ENCODE results near the gene HCAR1.
A peak's percentile ranks its signal among the peaks of the same experiment; 100 is the strongest.
"Not testable (repeated sequence)": the region's sequence is repeated elsewhere in the genome, so short reads cannot be mapped to it uniquely, and the experiment has no call there.

Gene HCAR1

DNA sequence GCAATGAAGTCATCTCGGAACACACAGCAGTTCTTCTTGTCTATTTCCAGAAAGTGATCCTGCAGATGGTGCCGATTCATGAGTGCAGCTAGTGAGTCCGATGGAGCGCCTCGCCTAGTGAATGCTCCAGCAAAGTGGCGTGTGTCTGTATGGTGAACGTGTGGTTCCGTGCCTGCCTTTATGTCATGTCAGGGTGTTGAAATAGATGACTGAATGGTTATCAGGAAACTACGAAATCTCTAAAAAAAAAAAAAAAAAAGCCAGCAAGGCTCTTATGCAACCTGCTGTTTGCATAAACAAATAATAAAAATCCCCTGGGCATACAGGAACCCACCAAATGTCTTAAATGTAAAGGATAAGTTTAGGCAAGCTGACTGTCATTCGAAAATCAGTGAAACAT lies 14.0 kb downstream of the HCAR1 start, which contains the start of gene HCAR3:
Gene HCAR3 (minus strand): TSS at position 154 of the 400 bp plus-strand sequence. CDS start 74 bp downstream, at position 80.
- DNase-seq: not testable (repeated sequence)

DNA sequence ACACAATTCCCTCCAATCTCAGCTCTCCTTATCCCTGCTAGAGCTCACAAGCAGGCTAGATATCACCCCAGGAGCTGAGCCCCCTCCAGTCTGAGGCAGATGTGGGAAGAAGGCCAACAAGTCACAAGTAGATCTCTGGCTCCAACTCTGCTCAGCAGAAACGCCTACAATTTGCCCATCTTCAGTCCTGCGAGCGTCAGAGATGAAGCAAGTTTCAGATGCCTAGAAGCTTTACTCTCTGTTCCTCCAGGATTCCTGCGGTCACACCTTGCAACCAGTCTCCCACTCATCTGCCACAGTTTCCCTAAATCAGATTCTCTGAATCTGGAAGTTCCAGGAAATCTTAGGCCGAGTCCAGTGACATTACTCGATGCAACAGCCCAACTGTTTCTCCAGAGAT lies 15.4 kb downstream of the HCAR1 start:
- not testable (repeated sequence) for DNase-seq

DNA sequence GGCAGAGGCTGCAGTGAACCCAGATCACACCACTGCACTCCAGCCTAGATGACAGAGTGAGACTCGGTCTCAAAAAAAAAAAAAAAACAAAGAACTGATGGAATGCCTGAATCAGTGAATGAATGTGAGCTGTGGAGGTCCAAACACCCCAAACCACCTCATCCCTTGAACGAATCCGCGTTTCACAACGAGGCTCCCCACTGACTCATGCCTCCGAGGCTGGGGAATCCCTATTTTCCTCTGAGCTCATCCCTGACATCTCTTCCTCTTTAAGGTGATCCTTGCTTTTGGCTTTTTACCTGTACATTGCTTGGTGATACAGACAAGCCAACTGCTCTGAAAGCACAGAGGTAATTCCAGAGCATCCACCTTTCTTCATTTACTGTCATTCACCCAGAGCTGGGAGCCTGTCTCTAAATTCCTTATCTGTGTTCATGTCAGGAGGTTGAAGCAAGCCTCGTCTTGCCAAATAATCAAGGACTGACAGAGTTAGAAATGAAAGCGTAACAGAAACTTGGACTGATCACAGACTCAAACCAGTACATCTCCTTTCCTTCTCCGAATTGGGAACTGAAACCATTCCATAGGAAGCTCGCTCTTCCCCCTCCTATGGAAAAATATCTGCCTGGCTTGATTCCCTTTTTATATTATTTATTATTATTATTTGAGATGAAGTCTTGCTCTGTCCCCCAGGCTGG lies 17.0 kb downstream of the HCAR1 start:
- DNase-seq: not testable (repeated sequence)

GRCh38 chr12:122711266-122711665 lies 19.4 kb downstream of the HCAR1 start:
- DNase-seq: not testable (repeated sequence)

DNA sequence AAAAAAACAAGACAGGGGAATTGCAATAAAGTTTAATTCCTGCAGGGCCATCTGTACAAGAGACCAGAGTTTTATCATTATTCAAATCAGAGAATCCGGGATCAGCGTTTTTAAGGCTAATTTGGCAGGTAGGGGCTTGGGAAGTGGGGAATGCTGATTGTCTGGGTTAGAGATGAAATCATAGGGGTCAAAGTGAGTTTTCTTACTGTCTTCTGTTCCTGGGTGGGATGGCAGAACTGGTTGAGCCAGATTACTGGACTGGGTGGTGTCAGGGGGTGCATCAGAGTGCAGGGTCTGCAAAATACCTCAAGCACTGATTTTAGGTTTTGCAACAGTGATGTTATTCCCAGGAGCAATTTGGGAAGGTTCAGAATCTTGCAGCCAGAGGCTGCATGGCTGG lies 20.3 kb downstream of the HCAR1 start:
- not testable (repeated sequence) for DNase-seq

- not testable (repeated sequence) for DNase-seq
These were observed 21.4 kb downstream of the HCAR1 start for GRCh38 chr12:122709287-122709686.

- DNase-seq: not testable (repeated sequence)
These were observed 26.8 kb downstream of the HCAR1 start for GRCh38 chr12:122703841-122704240.

- DNase-seq: not testable (repeated sequence)
These were observed 27.6 kb downstream of the HCAR1 start, which contains the start of gene HCAR2 for GRCh38 chr12:122702890-122703611. HCAR2 (minus strand) TSS chr12:122703357; CDS start chr12:122703283, 74 bp downstream.

- DNase-seq: not testable (repeated sequence)
These were observed 29.2 kb downstream of the HCAR1 start for GRCh38 chr12:122701481-122701880.

DNA sequence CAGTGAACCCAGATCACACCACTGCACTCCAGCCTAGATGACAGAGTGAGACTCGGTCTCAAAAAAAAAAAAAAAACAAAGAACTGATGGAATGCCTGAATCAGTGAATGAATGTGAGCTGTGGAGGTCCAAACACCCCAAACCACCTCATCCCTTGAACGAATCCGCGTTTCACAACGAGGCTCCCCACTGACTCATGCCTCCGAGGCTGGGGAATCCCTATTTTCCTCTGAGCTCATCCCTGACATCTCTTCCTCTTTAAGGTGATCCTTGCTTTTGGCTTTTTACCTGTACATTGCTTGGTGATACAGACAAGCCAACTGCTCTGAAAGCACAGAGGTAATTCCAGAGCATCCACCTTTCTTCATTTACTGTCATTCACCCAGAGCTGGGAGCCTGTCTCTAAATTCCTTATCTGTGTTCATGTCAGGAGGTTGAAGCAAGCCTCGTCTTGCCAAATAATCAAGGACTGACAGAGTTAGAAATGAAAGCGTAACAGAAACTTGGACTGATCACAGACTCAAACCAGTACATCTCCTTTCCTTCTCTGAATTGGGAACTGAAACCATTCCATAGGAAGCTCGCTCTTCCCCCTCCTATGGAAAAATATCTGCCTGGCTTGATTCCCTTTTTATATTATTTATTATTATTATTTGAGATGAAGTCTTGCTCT lies 30.5 kb downstream of the HCAR1 start:
- DNase-seq: not testable (repeated sequence)

GRCh38 chr12:122696922-122697321 lies 33.7 kb downstream of the HCAR1 start:
- DNase-seq: not testable (repeated sequence)

DNA sequence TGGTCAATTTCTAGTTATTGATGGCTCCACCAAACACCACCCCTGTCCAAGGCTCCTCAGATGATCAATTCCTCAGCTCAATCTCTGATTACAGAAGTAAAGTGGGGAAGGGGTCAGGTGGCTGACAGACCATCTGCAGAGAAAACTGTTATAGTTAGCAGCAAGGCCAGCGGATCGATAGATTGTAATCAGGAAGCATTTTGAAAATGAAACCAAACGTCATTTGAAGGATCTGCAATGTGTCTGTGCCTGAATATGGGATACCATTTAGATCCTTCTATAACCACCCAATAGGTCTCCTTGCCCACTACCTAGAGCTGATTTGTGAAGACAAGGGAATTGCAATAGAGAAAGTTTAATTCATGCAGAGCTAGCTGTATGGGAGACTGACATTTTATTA lies 39.1 kb downstream of the HCAR1 start:
- no peak for DNase-seq

DNA sequence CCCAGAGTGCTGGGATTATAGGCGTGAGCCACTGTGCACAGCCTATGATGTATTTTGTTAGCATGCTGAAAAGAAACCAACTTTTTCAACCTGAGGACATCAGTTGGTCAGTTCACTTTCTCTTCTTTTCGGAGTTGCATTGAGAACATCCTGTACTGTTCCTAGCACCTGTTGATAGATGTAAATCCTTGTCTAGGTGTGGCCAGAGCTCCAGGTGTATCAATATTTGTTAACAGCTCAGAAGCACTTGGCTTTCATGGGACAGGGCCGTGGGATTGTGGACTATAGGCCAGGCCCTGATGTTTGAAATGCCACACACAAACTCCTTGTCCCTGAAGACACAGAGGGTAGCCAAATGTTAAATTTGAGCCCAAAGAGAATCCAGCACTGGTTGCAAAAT lies 42.4 kb downstream of the HCAR1 start:
- no peak for DNase-seq

DNA sequence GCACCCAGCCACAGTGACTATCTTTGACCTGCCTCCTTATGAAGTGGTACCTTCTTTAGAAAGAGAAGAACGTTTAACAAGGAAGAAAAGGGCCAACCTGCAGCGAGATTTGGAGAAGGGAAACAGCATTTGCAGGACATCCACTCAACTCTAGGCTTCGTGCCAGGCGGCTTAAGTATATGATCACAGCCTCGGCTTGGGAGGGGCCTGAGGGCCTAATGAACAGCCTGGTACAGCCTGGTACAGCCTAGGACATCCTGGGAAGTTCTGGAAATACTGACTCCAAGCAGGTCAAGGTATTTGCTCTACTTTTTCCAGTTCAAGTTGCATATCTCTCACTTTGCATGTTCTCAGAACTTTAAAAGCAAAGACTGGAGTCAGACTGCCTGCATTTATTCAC lies 43.6 kb downstream of the HCAR1 start:
- DNase-seq: peak; percentile 10

GRCh38 chr12:122686538-122686937 lies 44.1 kb downstream of the HCAR1 start:
- no peak for DNase-seq

DNA sequence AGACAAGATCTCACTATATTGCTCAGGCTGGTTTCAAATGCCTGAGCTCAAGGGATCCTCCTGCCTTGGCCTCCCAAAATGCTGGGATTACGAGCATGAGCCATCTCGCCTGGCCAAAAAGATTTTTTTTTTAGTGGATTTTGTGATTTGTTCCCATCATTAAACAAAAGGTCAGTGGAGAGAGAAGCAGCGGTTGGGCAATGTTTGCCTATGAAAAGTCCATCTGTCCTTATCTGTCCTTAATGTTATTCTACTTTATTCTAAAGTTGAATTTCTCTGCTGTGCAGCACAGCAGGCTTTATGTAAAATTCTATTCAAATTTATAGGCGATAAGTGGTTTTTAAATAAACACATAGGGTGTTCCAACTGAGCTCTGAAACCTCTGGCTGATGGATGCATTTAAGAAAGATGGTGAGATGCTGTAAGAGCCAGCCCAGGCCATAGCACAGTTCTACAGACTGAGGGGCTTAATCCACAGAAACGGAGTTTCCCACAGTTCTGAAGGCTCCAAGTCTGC lies 46.3 kb downstream of the HCAR1 start:
- DNase-seq: no peak

DNA sequence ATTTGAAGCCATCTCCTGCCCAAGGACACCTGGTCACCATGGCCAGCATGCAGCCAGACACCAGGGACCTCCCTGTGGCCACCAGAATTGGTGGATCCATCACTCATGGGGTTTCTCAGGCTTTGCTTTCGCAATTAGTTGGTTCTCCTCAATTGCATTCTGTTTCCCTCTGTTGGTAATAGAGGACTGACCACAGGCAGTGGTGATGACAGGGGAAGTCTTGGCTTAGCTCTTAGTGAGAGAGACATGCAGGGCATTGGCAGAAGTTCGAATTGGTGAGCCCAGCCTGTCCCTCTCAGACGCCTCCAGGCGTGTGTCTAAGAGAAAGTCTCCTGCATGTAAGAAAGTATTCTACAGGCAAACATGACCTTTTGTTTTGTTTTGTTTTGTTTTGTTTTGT lies 48.8 kb downstream of the HCAR1 start:
- DNase-seq: no peak

DNA sequence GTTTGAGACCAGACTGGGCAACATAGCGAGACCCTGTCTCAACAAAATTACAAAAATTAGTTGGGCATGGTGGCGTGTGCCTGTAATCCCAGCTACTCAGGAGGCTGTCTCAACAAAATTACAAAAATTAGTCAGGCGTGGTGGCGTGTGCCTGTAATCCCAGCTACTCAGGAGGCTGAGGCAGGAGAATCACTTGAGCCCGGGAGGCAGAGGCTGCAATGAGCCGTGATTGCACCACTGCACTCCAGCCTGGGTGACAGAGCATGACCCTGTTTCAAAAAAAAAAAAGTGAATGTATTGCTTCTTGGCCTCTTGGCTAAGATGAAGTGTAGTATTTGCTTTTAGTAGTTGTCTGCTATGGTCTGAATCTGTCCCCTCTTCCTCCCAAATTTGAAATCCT lies 49.7 kb downstream of the HCAR1 start:
- DNase-seq: not testable (repeated sequence)

GRCh38 chr12:122676781-122677180 lies 53.9 kb downstream of the HCAR1 start:
- DNase-seq: not testable (repeated sequence)
